PC-9 (cell line): ENCODE data around the gene LANCL1.

Experiments
- EZH2 ChIP-seq: fragments of 200-600 bp; sonication (generic); IDR thresholded peaks from 2 replicates; pipeline ENCODE4 v1.8.0; 2017; ENCODE audit warnings: antibody characterized with exemption, low read depth
- TF ChIP-seq, protein P1 (sequence below): fragments of 200-600 bp; sonication (generic); conservative IDR thresholded peaks from 2 replicates; pipeline ENCODE4 v1.6.1; 2017; ENCODE audit warnings: mixed run types, antibody characterized with exemption, mild to moderate bottlenecking, moderate library complexity

GRCh38 chr2:210459407-210459806, 17.2 kb downstream of the LANCL1 start:
- TF ChIP-seq, protein P1, sequence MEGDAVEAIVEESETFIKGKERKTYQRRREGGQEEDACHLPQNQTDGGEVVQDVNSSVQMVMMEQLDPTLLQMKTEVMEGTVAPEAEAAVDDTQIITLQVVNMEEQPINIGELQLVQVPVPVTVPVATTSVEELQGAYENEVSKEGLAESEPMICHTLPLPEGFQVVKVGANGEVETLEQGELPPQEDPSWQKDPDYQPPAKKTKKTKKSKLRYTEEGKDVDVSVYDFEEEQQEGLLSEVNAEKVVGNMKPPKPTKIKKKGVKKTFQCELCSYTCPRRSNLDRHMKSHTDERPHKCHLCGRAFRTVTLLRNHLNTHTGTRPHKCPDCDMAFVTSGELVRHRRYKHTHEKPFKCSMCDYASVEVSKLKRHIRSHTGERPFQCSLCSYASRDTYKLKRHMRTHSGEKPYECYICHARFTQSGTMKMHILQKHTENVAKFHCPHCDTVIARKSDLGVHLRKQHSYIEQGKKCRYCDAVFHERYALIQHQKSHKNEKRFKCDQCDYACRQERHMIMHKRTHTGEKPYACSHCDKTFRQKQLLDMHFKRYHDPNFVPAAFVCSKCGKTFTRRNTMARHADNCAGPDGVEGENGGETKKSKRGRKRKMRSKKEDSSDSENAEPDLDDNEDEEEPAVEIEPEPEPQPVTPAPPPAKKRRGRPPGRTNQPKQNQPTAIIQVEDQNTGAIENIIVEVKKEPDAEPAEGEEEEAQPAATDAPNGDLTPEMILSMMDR = no peak
- TF ChIP-seq EZH2 = no peak
